ENCODE measurements around the gene NLGN1. TPM values are rescaled to one million over a fixed set of nuclear protein-coding genes. Genes with fewer than 3 reads are reported as not detected.
A peak's percentile ranks its signal among the peaks of the same experiment; 100 is the strongest.
"Not testable (repeated sequence)": the region's sequence is repeated elsewhere in the genome, so short reads cannot be mapped to it uniquely, and the experiment has no call there.

NLGN1 gene
- total RNA-seq, 1 donor from 2014 or later = 59.1 TPM

DNA sequence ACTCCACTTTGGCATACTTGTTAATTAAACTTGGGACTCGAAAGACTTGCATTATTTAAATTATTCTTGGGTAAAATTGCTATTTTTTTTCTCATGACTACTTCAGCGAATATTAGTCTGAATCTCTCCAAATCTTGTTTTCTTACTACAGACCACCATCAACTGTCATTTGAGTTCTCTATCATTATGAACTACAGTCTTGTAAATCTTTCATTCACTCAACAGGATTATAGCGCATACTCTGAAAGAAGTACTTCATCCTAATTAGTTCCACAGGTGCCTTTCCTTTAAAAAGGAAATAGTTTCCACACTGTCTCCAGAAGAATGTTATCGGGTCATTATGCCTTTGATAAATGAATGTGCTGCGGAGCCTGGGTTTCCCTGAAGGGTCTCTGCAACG is 149.5 kb downstream of the NLGN1 start:
- no peak for DNase-seq (ENCODE audit: low spot score in 2 of 2)
- no peak for FAIRE-seq

DNA sequence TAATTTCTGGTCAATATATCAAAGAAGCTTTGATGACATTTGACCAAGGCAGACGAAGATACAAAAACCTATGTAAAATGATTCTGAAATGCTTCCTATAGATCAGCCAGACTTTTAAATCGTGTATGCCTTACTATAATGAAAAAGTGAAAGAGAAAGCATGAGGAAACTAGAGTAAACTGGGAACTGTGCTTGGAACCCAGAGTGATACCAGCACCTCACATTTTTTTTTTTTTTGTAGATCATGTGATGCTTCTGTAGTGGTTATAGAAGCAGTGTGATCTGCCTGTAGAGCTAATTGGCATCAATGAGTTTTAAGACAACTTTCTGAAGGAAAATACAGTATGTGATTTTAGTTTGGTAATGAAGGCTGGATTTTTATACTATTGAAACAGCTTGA is 150.7 kb downstream of the NLGN1 start:
- FAIRE-seq (no peak), DNase-seq (ENCODE audit: low spot score in 2 of 2) (no peak)

DNA sequence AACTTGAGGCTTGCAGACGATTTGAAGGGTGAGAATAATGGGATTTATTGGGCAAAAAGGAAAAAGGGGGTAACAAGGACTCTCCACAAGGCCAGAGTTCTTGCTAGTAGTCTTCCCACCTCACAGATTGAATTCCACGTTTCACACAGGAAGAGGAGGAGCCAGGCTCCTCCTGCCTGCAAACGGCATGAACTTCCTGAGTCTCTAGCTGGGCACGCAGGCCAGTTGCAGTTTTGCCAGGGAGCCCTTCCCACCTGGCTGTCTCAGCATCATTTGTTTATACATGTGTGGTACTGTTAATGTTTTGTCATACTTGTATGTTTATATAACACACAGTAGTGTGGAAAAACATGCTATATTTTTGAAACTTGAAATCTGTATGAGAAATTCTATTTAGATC is 155.0 kb downstream of the NLGN1 start:
- FAIRE-seq (no peak), DNase-seq (ENCODE audit: low spot score in 2 of 2) (no peak)

DNA sequence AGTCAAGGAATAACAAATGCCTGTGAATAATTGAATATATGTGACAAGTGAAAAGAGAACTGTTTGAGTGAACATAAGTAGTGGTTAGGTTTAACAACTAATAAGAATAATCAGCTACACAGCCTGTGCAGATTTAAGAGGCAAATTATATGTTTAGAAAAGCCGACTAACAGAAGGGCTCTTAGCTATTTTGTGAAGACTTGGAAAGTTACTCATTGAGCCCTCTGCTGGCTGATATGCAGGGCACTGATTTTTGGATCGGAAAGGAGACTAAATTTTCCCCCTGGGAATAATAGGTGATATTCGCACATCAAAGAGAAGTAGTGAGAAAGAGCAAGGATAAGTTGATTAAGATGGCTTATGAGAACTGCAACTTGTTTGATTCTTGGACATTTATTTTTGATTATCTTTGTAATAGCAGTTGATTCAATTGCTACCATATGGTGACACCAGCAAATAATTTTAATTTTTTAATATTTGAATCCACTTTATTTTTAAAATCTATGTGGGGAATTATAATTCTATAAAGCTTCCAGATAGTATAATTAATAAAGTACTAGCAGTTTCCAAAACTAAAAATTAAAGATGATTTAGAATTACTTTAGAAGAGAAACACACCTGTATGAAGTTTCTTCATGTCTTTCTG is 156.2 kb downstream of the NLGN1 start:
- peak; percentile 17 for FAIRE-seq
- DNase-seq (ENCODE audit: low spot score in 2 of 2) = peak in 1 of 2 donors; percentile 8

DNA sequence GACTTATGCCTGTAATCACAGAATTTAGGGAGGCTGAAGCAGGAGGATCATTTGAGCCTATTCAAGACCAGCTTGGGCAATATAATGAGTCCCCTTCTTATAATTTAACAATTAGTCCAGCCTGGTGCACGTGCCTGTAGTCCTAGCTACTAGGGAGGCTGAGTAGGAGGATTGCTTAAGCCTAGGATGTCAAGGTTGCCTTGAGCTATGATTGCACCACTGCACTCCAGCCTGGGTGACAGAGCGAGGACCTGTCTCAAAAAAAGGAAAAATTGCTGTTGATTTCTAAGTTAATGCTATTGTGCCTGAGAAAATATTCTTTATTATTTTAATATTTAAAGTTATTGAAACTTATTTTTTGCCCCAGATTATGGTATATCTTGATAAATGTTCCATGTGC is 159.0 kb downstream of the NLGN1 start:
- DNase-seq (ENCODE audit: low spot score in 2 of 2) = no peak
- no peak for FAIRE-seq

DNA sequence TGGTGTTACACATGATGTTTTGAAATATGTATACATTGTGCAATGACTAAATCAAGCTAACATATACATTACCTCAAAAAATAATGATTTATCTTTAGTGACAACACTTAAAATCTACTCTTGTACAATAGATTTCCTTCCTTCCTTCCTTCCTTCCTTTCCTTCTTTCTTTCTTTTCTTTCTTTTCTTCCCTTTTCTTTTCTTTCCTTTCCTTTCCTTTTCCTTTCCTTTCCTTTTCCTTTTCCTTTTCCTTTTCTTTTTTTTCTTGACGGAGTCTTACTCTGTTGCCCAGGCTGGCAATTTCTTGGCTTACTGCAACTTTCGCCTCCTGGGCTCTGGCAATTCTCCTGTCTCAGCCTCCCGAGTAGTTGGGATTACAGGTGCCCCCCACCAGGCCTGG is 170.5 kb downstream of the NLGN1 start:
- DNase-seq (ENCODE audit: low spot score in 2 of 2) (no peak), FAIRE-seq (no peak)

DNA sequence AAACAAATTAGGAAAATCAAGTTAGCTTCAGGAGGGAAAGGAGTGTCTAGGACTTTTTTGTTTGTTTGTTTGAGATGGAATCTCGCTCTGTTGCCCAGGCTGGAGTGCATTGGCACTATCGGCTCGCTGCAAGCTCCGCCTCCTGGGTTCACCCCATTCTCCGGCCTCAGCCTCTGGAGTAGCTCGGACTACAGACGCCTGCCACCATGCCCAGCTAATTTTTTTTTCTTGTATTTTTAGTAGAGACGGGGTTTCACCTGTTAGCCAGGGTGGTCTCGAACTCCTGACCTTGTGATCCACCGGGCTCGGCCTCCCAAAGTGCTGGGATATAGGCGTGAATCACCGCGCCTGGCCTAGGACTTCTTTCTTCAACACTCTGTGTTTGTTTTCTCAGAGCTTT is 171.1 kb downstream of the NLGN1 start:
- DNase-seq (ENCODE audit: low spot score in 2 of 2) = no peak
- no peak for FAIRE-seq

DNA sequence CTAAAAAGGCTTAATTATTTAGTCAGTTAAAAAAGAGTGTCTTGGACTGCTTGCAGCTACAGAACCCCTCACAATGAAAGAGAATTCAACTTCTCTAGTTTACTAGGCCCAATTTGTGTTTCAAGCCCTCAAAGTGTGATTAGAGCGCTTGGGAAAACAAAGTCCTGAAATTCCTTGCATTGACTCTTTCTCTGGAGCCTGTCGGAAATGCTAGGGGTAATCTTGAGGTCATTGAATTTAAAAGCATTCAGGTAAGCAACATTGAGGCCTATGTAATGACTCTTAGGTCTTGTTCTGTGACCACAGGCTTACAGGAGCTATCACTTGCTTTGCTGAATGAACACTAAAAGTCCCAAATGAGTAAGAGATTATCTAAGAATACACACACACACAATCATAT is 186.0 kb downstream of the NLGN1 start:
- DNase-seq (ENCODE audit: low spot score in 2 of 2) = no peak
- no peak for FAIRE-seq

DNA sequence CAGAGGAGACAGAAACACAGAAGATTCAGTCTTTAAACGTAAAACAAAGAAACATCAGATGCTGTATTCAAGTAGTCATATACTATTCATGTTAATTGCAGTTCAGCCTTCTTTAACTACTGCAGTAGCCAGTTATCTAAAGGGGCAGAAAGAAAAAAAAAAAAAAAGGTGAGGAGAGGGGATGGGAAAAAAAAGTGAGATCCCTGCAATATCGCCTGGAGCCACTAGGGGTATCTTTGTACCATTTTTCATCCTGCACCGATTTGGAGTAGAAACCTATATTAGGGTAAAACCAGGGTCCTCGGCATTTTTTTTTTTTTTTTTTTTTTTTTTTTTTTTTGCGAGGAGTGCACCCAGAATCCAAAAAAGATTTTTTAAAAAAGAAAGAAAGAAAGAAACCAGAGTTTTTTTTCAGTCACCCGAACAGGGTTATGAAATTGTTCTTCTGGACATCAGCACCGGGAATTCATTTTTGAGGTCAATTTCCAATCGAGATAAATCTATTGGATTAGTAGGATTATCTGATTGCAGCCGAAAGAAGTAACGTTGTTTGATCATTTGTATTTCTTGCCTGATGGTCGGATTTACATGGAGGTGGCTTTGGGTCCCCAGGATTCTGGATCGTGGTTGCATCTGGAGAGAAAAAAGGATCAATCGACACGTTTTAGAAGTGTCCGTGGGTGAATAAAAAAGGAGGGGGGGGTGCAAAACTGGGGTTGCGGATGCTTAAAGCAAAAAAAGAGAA is 186.7 kb downstream of the NLGN1 start:
- DNase-seq (ENCODE audit: low spot score in 2 of 2) = peak; percentile 6 to 20
- peak; percentile 13 for FAIRE-seq

DNA sequence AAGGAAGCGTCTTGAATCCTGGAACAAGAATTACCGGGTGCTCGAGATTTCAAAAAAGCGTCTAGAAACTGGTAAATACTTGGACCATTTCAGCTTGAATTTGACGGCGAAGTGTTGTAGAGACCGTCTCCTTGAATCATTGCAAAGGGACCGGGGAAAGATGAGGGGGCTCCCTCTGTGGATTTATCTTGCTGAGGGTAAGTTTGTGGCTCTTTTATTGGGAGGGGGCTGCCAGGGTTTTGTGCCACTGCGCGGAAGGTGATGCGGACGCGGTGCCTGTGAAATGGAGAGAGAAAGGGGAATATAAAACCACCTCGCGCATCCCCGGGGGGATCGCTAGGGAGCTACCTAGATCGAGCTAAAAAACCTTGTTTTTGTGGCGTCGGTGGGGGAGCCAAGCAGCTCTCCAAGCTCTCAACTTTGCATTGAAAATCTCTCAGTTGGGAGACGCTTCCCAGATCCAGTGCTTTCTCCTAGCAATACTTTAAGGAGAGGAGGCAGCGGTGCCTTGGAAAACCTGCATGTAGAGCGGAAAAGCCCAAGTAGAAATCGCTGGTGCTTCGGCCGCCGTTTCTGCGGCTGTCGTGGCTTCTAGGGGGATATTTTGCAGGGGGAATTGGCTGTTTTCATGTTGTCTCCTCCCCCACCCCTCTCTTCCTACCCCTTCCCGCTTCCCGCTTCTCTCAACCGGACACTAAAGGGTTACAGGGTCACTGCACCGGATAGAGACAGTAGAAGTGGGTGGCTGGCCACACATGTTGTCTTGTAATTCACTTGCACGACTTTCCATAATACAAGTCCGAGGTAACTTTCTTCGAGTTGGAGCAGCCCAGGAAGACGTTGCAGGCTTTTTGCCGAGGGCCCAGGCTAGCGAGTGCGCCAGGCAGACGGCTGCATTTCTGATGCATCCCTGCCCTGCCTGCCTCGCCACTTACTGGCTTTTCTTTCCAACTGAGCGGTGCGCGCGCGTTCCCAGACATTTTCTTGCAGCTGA is 187.6 kb downstream of the NLGN1 start:
- DNase-seq (ENCODE audit: low spot score in 2 of 2) = peak in 1 of 2 donors; percentile 3
- no peak for FAIRE-seq

DNA sequence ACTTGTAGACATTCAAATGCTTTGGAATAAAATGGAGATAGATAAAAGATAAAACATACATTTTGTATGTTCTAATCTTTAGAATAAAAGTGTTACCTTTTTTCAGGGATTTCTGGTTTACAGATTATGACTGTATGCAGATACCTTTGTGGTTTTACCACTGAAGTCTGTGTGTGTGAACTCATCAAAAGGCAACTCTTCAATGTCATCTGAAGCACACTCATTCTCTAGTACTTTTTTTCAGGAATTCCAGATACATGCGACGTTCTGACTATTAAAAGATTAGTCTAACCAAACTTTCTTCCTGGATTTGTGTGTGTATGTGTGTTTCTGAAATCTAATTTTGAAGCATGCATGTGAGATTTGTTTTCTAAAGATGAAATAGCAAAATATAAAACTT is 188.6 kb downstream of the NLGN1 start:
- FAIRE-seq (no peak), DNase-seq (ENCODE audit: low spot score in 2 of 2) (no peak)

DNA sequence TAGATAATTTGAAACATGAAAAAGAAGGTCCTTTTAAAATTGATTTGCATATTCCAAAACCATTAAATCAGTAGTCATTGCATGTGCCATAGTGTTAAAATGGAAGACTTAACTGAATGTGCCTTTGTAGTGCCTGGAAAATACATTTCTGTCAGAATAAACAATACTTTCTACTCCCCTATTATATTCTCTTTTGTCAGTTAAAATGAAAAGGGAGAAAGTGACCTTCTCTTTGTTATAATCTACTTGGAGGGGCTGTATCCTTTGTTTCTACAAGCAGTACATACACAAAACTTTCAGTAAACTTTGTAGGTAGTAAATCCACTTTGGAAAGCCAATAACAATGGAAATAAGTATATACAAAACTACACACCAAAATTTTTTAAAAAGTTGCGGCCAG is 189.5 kb downstream of the NLGN1 start:
- DNase-seq (ENCODE audit: low spot score in 2 of 2) (no peak), FAIRE-seq (no peak)

DNA sequence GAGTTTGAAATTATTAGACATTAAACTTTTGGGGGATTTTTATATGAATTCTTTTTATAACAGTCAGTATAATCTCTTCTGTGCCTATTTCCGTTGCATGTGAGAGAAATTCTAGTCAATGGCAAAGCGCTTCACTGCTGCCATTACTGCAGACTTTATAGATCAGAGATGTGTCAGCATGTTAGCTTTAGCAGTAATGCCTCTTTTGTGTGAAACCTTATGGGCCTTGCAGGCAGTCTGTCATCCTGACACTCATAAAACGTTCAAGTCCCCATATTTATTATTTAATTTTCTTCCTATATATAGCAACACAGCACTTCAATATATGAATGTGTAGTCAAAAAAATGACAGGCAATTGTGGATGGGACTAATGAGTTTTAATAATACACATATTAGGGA is 191.0 kb downstream of the NLGN1 start:
- FAIRE-seq = no peak

DNA sequence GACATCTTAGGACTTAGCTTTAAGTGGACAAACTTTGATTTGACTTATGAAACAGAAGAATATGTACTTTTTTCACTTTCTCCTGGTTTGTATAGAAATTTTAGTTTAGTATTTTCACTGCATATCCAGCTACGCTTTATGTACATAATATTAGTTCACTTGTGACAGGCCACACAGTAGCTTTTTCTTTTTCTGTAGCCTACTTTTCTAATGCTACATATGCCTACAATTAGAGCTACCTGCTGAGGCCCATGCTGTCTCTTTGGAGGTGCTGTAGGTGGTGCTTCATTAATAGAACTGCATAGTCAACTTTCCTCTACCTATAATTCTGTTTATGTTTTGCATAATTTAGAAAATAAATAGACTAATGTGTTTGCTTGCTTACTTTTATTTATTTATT is 191.6 kb downstream of the NLGN1 start:
- DNase-seq (ENCODE audit: low spot score in 2 of 2) (no peak), FAIRE-seq (no peak)

More for the DNA sequence above, 191.0 kb downstream of the NLGN1 start:
- no peak for DNase-seq (ENCODE audit: low spot score in 2 of 2)

DNA sequence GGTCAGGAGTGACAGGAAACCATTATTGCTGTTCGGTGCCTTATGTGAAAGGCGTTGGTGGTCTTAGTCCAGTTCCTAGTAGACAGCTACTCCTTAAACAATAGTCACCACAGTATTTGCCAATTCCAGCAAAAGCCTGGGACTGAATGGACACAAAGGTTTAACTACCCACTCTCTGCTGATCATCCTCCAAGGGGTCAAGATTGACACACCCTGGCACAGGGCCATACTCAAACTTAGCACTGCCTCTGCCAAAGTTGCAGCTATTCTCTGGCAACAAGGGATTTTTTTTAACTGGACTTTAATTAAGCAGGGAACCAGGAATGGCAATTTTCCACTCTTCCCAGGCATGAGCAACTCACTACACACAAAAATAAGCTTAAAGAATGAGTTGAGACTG is 193.9 kb downstream of the NLGN1 start:
- FAIRE-seq (no peak), DNase-seq (ENCODE audit: low spot score in 2 of 2) (no peak)

DNA sequence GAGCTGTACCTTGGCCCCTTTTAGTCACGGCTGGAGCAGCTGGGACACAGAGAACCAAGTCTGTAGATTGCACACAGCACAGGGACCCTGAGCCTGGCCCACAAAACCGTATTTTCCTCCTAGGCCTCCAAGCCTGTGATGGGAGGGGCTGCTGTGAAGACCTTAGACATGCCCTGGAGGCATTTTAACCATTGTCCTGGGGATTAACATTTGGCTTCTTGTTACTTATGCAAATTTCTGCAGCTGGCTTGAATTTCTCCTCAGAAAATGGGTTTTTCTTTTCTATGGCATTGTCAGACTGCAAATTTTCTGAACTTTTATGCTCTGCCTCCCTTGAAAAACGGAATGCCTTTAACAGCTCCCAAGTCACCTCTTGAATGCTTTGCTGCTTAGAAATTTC is 197.3 kb downstream of the NLGN1 start:
- DNase-seq (ENCODE audit: low spot score in 2 of 2); FAIRE-seq: not testable (repeated sequence)

DNA sequence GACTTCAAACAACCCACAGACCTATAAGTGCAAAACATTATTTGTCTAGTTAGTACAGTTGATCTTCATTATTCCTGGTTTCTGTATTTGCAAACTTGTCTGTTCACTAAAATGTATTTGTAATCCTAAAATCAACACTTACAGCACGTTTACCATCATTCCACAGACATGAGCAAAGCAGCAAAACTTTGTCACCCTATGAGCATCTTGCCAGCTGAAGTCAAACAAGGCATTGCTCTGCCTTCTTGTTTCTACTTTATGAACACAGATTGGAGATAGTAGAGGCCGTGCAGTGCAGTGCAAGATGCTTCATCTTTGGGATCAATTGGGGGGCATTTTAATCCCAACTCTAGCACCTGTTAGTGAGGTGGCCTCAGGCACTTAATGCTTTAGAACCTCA is 202.1 kb downstream of the NLGN1 start:
- FAIRE-seq (no peak), DNase-seq (ENCODE audit: low spot score in 2 of 2) (no peak)

DNA sequence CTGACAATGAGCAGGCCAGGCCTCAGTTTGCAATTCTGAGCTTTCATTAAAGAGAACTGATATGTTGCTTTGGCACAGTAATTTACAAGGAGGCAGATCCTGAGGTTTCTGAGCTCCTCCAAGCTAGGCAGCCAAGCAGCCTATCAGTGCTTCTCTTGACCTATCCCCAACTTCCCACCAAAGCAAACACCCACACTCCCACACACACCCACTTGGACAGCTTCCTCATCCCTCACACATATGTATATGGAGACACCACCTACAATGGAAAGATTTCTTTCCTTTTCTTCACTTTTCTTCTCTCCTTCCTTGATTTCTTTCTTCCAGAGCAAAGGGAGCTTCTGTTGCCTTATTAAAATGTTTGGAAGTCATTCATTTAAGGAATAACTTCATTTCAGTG is 217.0 kb downstream of the NLGN1 start:
- DNase-seq (ENCODE audit: low spot score in 2 of 2) (no peak), FAIRE-seq (no peak)

DNA sequence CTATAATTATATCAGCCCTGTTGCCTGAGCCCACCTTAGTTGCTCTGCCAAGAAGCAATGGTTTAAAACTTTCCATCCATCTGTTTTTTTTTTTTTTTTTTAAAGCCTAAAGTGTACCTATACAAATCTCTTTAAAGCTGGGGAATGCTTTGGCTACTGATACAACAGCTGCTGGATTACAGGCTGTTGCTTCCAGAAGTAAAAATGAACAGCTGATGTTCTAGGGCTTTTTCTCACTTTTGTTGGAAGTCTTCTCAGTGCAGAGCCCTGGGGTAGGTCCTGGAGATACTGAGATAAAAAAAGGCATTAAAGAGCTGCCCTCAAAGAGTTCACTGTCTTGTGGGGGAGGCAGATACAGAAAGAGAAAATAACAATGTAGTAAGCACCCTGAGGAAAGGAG is 218.1 kb downstream of the NLGN1 start:
- no peak for DNase-seq (ENCODE audit: low spot score in 2 of 2)
- no peak for FAIRE-seq

DNA sequence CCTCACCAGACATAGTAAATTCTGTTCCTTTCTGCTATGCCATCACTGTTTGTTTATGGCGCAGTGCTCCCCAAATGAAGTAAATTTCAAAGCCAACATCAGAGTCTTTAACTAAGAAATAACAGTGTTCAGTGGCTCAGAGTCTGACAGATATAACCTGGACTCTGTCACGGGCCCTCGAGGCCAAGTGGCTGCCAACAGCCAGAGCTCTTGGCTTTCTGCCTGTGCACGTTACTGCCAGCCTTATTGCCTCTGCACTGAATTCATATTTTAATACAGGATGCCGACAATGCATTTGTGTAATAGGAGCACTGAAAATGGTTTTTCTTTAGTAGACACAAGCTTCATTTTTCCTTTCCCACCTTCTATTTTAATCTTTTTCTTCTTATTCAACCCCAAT is 219.9 kb downstream of the NLGN1 start:
- FAIRE-seq (no peak), DNase-seq (ENCODE audit: low spot score in 2 of 2) (no peak)

DNA sequence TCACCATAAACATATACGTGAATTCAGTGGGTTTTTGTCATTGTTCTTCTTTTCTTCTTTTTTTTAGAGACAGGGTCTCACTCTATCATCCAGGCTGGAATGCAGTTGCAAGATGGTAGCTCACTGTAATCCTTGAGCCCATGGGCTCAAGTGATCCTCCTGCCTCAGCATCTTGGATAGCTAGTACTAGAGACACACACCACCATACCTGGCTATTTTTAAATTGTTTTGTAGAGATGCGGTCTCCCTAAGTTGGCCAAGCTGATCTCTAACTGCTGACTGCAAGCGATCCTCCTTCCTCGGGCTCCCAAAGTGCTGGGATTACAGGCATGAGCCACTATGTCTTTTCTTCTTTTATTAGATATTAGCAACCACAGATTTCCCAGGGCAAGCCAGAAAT is 220.6 kb downstream of the NLGN1 start:
- FAIRE-seq (no peak), DNase-seq (ENCODE audit: low spot score in 2 of 2) (no peak)

Measured in frontal cortex (tissue), 4 donors.